Brain microvascular endothelial cell (primary cell): ENCODE results near the gene CXCR6.

ENCODE experiments used
- DNase-seq: peaks from one replicate; pipeline ENCODE4 v3.0.0-alpha.2; 2020
- H3K27ac ChIP-seq: fragments of 250-450 bp; sonication (Bioruptor Pico); 2 replicates; pipeline ENCODE4 v1.5.1; 2020; ENCODE audit warnings: mild to moderate bottlenecking, moderate library complexity
- H3K27me3 ChIP-seq: fragments of 250-450 bp; sonication (Bioruptor Pico); replicated peaks from 2 replicates; pipeline ENCODE4 v1.5.1; 2020; ENCODE audit warnings: mild to moderate bottlenecking
- H3K36me3 ChIP-seq: fragments of 250-450 bp; sonication (Bioruptor Pico); replicated peaks from 2 replicates; pipeline ENCODE4 v1.5.1; 2020; ENCODE audit warnings: mild to moderate bottlenecking
- H3K4me3 ChIP-seq: 2 replicates; pipeline ENCODE4 v1.5.1; 2011; ENCODE audit warnings: low read depth, mild to moderate bottlenecking, control low read depth, low read length, moderate library complexity
- in situ Hi-C: cut with HindIII; loops from 2 replicates; pipeline ENCODE4 v1.10.0; 2017; ENCODE audit warnings: low sequenced_read_pairs, low pct_ligation_motif_present
- TF ChIP-seq, protein P1 (sequence below): IDR thresholded peaks from 2 replicates; pipeline ENCODE4 v1.5.1; 2011; ENCODE audit warnings: low read depth, mild to moderate bottlenecking, moderate library complexity, low read length, control low read depth, inconsistent platforms; ENCODE audit errors: missing control alignments

Gene CXCR6

DNA sequence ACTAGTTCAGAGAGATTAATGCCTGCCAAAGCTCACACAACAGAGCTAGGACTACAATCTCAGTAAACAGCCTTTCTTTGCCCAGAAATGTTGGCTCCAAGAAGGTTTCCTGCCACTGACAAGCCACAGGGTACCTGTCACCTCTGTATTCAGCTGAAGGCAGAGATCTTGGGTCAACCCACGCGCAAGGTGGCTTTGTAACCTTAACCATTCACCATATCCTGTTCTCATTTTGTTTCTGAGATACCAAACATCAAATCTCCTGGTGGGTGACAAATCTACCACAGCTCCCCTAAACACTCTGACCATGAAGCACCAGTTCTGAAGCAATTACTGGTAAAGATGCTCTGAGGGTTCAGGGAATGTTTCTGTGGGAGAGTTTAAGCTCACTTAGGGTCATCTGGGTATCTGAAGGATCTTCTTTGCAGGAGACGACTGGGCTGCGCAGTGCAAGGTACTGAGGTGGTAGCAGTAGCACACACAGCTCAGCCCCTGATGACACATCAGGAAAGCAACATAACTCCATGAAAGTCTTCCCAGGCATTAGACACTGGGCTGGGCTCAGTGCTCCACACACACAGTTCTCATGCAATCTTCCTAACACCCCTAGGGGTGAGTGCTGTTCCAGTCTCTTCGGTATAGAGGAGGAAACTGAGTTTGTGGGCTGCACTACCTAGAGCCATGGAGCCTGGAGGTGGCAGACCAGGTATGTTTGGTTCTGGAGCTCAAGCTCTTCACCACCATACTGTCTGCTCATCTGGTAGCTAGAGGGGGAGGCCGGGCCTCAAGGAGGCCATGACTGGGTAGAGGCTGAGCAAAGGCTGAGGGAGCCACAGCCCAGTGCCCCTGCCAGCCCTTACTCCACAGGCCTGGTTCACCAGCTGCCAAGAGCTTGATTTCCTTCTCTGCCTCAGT, 7.7 kb downstream of the CXCR6 start:
- Histone ChIP-seq H3K4me3 (no peak overlapping the region), H3K27me3 (no peaks in the 10 kb centered on the region), H3K27ac (no peak overlapping the region), H3K36me3 (peaks cover 38% of the 10 kb centered on the region)
- in situ Hi-C loops, result no loop called here
- TF ChIP-seq, protein P1, sequence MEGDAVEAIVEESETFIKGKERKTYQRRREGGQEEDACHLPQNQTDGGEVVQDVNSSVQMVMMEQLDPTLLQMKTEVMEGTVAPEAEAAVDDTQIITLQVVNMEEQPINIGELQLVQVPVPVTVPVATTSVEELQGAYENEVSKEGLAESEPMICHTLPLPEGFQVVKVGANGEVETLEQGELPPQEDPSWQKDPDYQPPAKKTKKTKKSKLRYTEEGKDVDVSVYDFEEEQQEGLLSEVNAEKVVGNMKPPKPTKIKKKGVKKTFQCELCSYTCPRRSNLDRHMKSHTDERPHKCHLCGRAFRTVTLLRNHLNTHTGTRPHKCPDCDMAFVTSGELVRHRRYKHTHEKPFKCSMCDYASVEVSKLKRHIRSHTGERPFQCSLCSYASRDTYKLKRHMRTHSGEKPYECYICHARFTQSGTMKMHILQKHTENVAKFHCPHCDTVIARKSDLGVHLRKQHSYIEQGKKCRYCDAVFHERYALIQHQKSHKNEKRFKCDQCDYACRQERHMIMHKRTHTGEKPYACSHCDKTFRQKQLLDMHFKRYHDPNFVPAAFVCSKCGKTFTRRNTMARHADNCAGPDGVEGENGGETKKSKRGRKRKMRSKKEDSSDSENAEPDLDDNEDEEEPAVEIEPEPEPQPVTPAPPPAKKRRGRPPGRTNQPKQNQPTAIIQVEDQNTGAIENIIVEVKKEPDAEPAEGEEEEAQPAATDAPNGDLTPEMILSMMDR, result no peak
- no peak for DNase-seq

DNA sequence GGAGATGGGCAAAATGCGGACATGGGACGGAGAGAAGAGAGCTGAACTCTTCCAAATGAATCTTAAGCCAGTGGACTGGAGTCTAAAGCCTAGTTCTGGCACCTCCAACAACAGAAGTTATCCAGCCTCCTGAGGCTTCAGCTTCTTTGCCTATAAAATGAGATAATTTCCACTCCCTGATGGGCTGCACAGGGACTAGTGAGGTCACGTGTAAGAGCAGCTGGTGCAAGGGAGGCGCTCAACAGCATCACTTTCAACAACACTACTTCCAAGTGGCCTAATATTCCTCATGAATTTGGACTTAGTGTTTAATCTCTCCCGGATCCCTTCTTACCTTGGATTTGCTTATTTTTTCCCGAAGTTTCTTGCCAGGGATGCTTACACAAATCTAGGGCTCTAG, 8.7 kb downstream of the CXCR6 start:
- in situ Hi-C loops, result no loop called here

DNA sequence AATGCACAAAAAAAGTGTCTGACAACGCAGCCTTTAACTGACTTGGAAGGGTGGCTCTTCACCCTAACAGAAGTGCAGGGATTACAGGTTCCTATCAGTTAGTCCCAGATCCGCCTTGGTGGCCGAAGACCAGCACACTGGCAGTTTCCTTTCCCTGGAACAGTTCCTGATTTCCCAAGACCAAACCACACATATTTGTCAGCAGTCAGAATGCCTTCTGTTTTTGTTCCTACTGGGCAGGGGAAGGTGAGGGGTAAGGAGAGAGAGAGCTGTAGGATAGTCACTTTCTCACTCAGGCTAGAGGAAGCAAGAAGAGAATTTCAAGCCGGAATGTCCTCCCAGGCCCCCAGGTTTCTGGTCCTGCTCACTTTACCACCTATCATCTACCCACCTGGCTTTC, 9.2 kb downstream of the CXCR6 start:
- H3K27me3 ChIP-seq, result no peaks in the 10 kb centered on the region
- TF ChIP-seq, protein P1, result no peak
- no peak overlapping the region for H3K4me3 ChIP-seq
- in situ Hi-C loops, result no loop called here
- no peak overlapping the region for H3K27ac ChIP-seq
- DNase-seq, result no peak
- peaks cover 32% of the 10 kb centered on the region for H3K36me3 ChIP-seq

More for the DNA sequence above, 8.7 kb downstream of the CXCR6 start:
- DNase-seq, result no peak
- Histone ChIP-seq H3K27me3 (no peaks in the 10 kb centered on the region), H3K27ac (no peak overlapping the region), H3K36me3 (peaks cover 36% of the 10 kb centered on the region), H3K4me3 (no peak overlapping the region)
- TF ChIP-seq, protein P1, result no peak

DNA sequence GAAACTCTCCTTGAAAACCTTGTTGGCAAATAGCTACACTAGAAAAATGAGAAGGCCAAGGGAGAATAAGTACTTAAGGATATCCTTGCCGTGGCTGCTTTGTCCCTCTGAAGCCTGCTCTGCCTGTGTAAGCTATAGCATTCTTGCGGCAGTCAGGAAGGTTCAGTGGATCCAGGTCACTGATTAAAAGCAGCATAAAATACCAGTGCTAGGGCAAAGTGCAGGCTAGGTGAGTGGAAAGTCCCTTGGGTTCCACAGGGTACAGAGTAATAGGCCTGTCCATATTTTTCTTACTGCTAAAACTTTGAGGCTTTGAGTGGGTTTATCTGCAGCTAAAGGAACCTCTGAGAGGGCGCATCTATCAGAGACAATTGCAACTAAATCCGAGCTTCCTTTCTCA, 10.3 kb downstream of the CXCR6 start:
- H3K27me3 ChIP-seq, result no peaks in the 10 kb centered on the region
- no peak overlapping the region for H3K4me3 ChIP-seq
- DNase-seq, result no peak
- TF ChIP-seq, protein P1, result no peak
- H3K27ac ChIP-seq, result no peak overlapping the region
- in situ Hi-C loops, result no loop called here
- peaks cover 32% of the 10 kb centered on the region for H3K36me3 ChIP-seq

DNA sequence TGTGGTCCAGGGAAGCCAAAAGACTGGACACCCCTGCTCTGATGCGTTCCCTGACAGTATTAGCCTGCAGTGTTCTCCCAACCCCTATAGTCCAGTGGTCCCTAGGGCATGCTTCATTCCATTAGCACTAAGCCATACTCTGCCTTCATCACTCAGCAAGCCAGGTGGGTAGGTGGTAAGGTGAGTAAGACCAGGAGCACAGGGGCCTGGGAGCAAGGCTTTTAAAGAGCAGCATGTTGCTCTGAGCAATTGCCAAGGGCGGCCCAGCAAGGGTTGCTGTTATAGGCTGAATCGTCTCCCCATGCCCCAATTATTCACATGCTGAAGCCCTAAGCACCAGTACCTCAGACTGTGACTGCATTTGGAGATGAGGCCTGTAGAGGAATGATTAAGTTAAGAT, 11.0 kb downstream of the CXCR6 start:
- Histone ChIP-seq H3K36me3 (peaks cover 34% of the 10 kb centered on the region), H3K27ac (no peak overlapping the region), H3K4me3 (no peak overlapping the region), H3K27me3 (no peaks in the 10 kb centered on the region)
- TF ChIP-seq, protein P1, result no peak
- DNase-seq, result no peak
- in situ Hi-C loops, result no loop called here
